ENCODE results near the gene ST7. TPM values are rescaled to one million over a fixed set of nuclear protein-coding genes. Genes with fewer than 3 reads are reported as not detected.

Gene ST7
- total RNA-seq, 2 donors from 2014 or later: 24.6 to 34.3 TPM

- no peak overlapping the region for H3K4me3 ChIP-seq
- no peaks in the 10 kb centered on the region for H3K27me3 ChIP-seq
- TF ChIP-seq POLR2A (IDR thresholded peaks at IDR 0.05): no peak
- TF ChIP-seq CTCF (IDR thresholded peaks at IDR 0.05): no peak
Measured at GRCh38 chr7:117271566-117271965, 318.3 kb downstream of the ST7 start.

GRCh38 chr7:117272017-117272759 is 318.9 kb downstream of the ST7 start:
- H3K4me3 ChIP-seq: no peak overlapping the region
- TF ChIP-seq POLR2A (IDR thresholded peaks at IDR 0.05) (no peak), CTCF (IDR thresholded peaks at IDR 0.05) (no peak)
- no peak for DNase-seq
- H3K4me1 ChIP-seq: no peaks in the 10 kb centered on the region
- no peaks in the 10 kb centered on the region for H3K27me3 ChIP-seq
- no peaks in the 10 kb centered on the region for H3K36me3 ChIP-seq (replicated peaks in 1 of 2; ENCODE audit: insufficient read depth in 1 of 2, low read depth in 2 of 2)
- intact Hi-C loops (cut with DNase I): no loop called here
- H3K9me3 ChIP-seq: no peaks in the 10 kb centered on the region
- no peak overlapping the region for H3K27ac ChIP-seq
- WGBS, 2 donors: 88 to 94% methylated on average over 2 of the region's 2 CpGs
- ATAC-seq: no peak

More at GRCh38 chr7:117271566-117271965, 318.3 kb downstream of the ST7 start:
- ATAC-seq: no peak
- no peaks in the 10 kb centered on the region for H3K9me3 ChIP-seq
- DNase-seq: no peak
- H3K4me1 ChIP-seq: no peaks in the 10 kb centered on the region
- no peak overlapping the region for H3K27ac ChIP-seq
- 80 to 84% methylated on average over 3 of the region's 3 CpGs for WGBS, 2 donors
- intact Hi-C loops (cut with DNase I): no loop called here
- no peaks in the 10 kb centered on the region for H3K36me3 ChIP-seq (replicated peaks in 1 of 2; ENCODE audit: insufficient read depth in 1 of 2, low read depth in 2 of 2)

GRCh38 chr7:117273325-117273724 is 320.0 kb downstream of the ST7 start:
- Histone ChIP-seq H3K27me3 (no peaks in the 10 kb centered on the region), H3K4me1 (no peaks in the 10 kb centered on the region), H3K36me3 (replicated peaks in 1 of 2; ENCODE audit: insufficient read depth in 1 of 2, low read depth in 2 of 2) (no peaks in the 10 kb centered on the region), H3K4me3 (no peak overlapping the region), H3K27ac (no peak overlapping the region), H3K9me3 (no peaks in the 10 kb centered on the region)
- ATAC-seq: no peak
- no peak for DNase-seq
- TF ChIP-seq CTCF (IDR thresholded peaks at IDR 0.05) (no peak), POLR2A (IDR thresholded peaks at IDR 0.05) (no peak)
- intact Hi-C loops (cut with DNase I): no loop called here
- WGBS, 2 donors: 43 to 45% methylated on average over 2 of the region's 2 CpGs

- no peaks in the 10 kb centered on the region for H3K36me3 ChIP-seq (replicated peaks in 1 of 2; ENCODE audit: insufficient read depth in 1 of 2, low read depth in 2 of 2)
- no peaks in the 10 kb centered on the region for H3K27me3 ChIP-seq
- H3K27ac ChIP-seq: no peak overlapping the region
- no peaks in the 10 kb centered on the region for H3K4me1 ChIP-seq
- intact Hi-C loops (cut with DNase I): no loop called here
- no peak overlapping the region for H3K4me3 ChIP-seq
- WGBS, 2 donors: 59 to 68% methylated on average over 11 of the region's 11 CpGs
- ATAC-seq (no peak), DNase-seq (no peak)
- TF ChIP-seq POLR2A (IDR thresholded peaks at IDR 0.05) (no peak), CTCF (IDR thresholded peaks at IDR 0.05) (no peak)
- no peaks in the 10 kb centered on the region for H3K9me3 ChIP-seq
Measured at GRCh38 chr7:117273814-117274225, 320.5 kb downstream of the ST7 start.

GRCh38 chr7:117274951-117275350 is 321.6 kb downstream of the ST7 start:
- Histone ChIP-seq H3K9me3 (no peaks in the 10 kb centered on the region), H3K27ac (no peak overlapping the region), H3K27me3 (no peaks in the 10 kb centered on the region), H3K36me3 (replicated peaks in 1 of 2; ENCODE audit: insufficient read depth in 1 of 2, low read depth in 2 of 2) (no peaks in the 10 kb centered on the region), H3K4me1 (no peaks in the 10 kb centered on the region), H3K4me3 (no peak overlapping the region)
- DNase-seq (no peak), ATAC-seq (no peak)
- 61 to 67% methylated on average over 4 of the region's 4 CpGs for WGBS, 2 donors
- intact Hi-C loops (cut with DNase I): no loop called here
- no peak for TF ChIP-seq CTCF (IDR thresholded peaks at IDR 0.05)
- no peak for TF ChIP-seq POLR2A (IDR thresholded peaks at IDR 0.05)
